Erythroblast (primary cell): Measurements from ENCODE around the gene XPO6.

Experiments used
- GATA1 ChIP-seq: IDR thresholded peaks from 2 replicates; pipeline ENCODE4 v1.6.1; 2011; ENCODE audit warnings: low read depth, mild to moderate bottlenecking, control low read depth, low read length, moderate library complexity
- POLR2A ChIP-seq: IDR thresholded peaks from 2 replicates; pipeline ENCODE4 v1.6.1; 2011; ENCODE audit warnings: mild to moderate bottlenecking, low read length

GRCh38 chr16:28207399-28207798, 4.4 kb downstream of the XPO6 start:
- TF ChIP-seq POLR2A, result no peak
- no peak for TF ChIP-seq GATA1
